ENCODE data around the gene DCPS.
"Not testable (repeated sequence)": the region's sequence is repeated elsewhere in the genome, so short reads cannot be mapped to it uniquely, and the experiment has no call there.

Gene DCPS

DNA sequence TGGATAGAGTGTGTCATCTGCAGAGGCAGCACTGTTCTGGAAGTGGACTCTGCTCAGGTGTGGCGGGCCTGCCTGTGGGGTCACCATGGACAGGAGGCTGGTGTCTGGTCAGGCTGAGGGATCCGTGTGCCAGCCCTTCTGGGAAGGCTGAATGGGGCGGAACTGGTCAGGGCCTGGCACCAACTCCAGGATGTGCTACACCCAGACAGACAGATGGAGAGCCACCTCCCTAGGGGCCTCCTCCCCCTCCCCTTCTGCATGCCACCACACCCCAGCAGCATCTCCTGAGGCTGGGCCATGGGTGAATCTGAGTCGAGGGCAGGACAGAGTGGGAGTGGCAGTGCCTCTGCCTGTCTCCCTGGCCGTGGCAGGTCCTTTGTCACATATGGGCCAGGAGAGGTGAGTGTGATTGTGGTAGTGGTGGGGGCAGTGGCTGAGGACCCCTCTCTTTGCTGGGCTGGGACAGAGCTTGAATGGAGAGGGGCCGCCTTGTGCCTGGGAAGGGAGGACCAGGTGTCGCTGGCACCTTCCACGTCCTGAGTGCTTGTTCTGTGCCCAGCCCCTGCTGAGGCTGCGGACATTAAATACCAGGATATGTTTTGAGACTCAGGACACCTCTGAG lies 80.7 kb downstream of the DCPS start:
- no peak for DNase-seq (ENCODE audit: low spot score)

- DNase-seq (ENCODE audit: low spot score), result no peak
Observed at GRCh38 chr11:126385991-126386728, 82.3 kb downstream of the DCPS start.

DNA sequence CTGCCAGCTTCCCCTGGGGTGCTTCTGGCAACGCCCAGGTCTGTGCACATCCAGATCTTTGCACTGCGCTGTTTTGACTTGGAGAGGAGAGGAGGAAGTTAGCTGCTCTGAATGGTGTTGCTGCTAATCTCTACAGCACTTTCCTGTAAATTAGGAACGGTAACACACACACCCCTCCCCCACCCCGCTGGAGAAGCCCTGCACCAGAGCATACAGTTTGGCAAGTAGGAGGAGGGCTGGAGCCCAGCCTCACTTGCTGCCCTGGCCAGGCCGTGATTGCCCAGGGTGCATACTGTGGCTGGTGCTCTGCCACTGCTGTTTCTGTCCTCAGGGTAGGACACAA lies 82.8 kb downstream of the DCPS start:
- not testable (repeated sequence) for DNase-seq (ENCODE audit: low spot score)

GRCh38 chr11:126387857-126388256 lies 84.0 kb downstream of the DCPS start:
- DNase-seq (ENCODE audit: low spot score), result no peak

DNA sequence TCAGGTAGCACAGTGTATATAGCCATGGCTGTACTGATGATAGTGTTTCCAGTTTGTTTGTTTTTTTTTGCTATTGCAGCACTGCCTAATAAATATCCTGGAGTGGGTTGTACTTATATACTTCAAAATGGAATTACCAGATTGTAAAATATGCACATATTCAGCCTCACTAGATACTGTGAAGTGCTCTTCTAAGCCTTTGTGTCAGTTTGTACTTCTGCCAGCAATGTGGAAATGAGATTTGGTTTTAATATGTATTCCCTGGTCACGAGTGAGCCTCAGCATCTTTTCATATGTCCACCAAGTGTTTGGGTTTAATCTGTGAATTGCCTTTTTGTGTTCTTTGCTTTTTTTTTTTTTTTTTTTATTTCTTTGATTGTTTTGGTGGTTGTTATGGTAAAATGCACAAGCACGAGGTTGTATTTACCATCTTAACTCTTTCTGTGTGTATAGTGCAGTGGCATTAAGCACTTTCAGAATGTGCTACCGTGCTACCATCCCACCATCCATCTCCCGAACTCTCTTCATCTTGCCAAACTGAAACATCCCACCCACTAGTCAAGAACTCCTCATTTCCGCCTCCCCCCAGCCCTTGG lies 86.5 kb downstream of the DCPS start:
- DNase-seq (ENCODE audit: low spot score), result no peak

GRCh38 chr11:126391286-126391954 lies 87.6 kb downstream of the DCPS start:
- no peak for DNase-seq (ENCODE audit: low spot score)

DNA sequence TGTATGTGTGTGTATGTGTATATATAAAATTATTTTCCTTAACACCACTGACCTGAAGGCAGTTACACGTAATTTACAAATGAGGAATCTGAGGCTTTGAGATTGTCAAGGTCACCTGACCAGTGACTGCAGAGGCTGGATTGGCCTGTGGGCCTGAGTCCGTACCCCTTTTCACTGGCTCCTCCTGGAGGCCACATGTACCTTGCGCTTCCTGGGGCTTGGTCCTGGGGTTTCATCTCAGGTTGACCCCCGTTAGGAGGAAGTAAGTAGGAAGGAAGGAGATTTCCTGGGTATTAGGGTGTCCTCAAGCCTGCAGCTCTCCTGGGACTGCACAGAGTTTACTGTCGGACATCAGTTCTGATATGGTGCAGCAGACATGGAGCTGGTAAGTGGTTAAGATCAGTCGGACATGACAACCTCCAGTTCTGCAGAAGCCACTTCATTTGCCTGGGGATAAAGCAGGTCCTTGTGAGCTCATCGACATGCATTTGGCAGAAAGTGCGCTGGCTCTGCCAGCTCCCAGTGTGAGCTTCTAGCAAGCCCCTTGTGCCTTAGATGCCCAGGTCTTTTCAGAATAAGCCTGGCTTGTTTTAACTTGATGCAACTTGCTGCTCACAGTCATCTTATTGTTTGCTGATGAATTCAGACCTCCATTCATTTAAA lies 88.2 kb downstream of the DCPS start:
- DNase-seq (ENCODE audit: low spot score), result no peak

GRCh38 chr11:126392633-126393013 lies 88.8 kb downstream of the DCPS start:
- no peak for DNase-seq (ENCODE audit: low spot score)

DNA sequence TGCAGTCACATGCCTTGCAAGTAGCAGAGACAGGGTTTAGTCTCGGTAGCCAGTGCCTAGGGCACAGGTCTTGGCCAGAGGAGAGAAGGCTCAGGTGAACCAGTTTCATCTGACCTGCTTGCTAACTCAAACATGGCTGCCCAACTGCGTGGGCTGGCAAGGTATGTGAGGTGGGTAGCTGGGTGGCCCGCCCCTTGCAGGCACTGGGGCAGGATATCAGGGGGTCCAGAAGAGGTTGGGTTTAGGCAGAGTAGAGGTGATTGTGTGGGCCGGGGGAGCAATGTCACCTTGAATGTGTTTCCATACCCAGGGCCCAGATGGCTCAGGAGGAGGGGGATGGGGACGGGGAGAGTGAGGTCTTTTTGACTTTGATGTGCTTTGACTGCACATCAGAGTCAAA lies 89.3 kb downstream of the DCPS start:
- no peak for DNase-seq (ENCODE audit: low spot score)

DNA sequence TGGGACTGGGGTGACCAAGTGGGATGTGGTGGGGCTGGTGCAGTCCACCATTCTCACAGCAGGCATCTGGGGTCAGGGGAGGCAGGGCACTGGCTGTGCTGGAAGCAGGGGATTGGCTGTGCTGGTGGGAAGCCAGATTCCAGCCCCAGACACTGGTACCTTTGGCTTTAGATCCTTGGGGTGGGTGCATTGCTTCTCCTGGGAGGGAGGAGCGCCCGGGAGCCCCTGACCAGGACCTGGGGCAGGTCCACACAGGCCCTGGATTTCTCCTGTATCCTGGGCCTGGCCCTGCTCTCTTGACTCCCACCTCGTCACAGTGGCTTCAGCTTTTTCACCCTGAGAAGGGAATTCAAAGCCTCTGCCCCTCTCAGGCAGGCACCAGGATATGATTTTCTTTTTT lies 90.2 kb downstream of the DCPS start:
- no peak for DNase-seq (ENCODE audit: low spot score)

- not testable (repeated sequence) for DNase-seq (ENCODE audit: low spot score)
Observed at GRCh38 chr11:126394634-126395072, 90.8 kb downstream of the DCPS start.
